Stomach (tissue), 9 donors: Measurements from ENCODE around the gene HLTF. TPM values are rescaled to one million over a fixed set of nuclear protein-coding genes. Genes with fewer than 3 reads are reported as not detected.
A peak's percentile ranks its signal among the peaks of the same experiment; 100 is the strongest.

Source experiments
- DNase-seq, 2 donors: peaks; one replicate each; pipeline versions ENCODE4 v3.0.0 to v3.0.0-alpha.2; 2013 to 2019
- H3K27ac ChIP-seq, 5 donors: fragments of 200-600 bp in 4 of 5; sonication (generic) in 4 of 5; one replicate each; pipeline ENCODE4 v1.5.1; 2013 to 2019; ENCODE audit warnings: mild to moderate bottlenecking in 1 of 5, moderate library complexity in 1 of 5
- H3K27me3 ChIP-seq, 3 donors: fragments of 200-600 bp; sonication (generic); one replicate each; pipeline ENCODE4 v1.5.1; 2017 to 2019; ENCODE audit warnings: mixed run types in 1 of 3
- H3K36me3 ChIP-seq, 4 donors: fragments of 200-600 bp; sonication (generic); 1 replicate in 3 of 4; 2 replicates in 1 of 4; pipeline ENCODE4 v1.5.1; 2016 to 2019
- H3K4me1 ChIP-seq, 4 donors: fragments of 200-600 bp; sonication (generic); one replicate each; pipeline ENCODE4 v1.5.1; 2016 to 2019
- H3K4me3 ChIP-seq, 4 donors: fragments of 200-600 bp; sonication (generic) in 3 of 4; one replicate each; pipeline ENCODE4 v1.5.1; 2016 to 2019; ENCODE audit warnings: mild to moderate bottlenecking in 1 of 4
- H3K9me3 ChIP-seq, 4 donors: fragments of 200-600 bp; sonication (generic); one replicate each; pipeline ENCODE4 v1.5.1; 2016 to 2019
- EP300 ChIP-seq: sonication (generic); formaldehyde crosslinking; IDR thresholded peaks from one replicate; pipeline ENCODE4 v1.6.1; 2017; ENCODE audit warnings: antibody characterized with exemption
- POLR2A ChIP-seq, 4 donors: fragments of 450-650 bp; IDR thresholded peaks; one replicate each; pipeline ENCODE4 v1.6.1; 2016; ENCODE audit warnings: antibody characterized with exemption in 4 of 4, control low read depth in 2 of 4, mild to moderate bottlenecking in 1 of 4, moderate library complexity in 1 of 4
- POLR2AphosphoS5 ChIP-seq, 3 donors: sonication (generic); formaldehyde crosslinking; IDR thresholded peaks; one replicate each; pipeline ENCODE4 v1.6.1; 2016; ENCODE audit warnings: antibody characterized with exemption in 3 of 3
- WGBS, 5 donors: extraction: QIAGEN DNeasy Blood & Tissue Kit in 3 of 5; methylation state at CpG; one replicate each; pipeline versions ENCODE4 v1.1.5 to v1.1.7; 2013 to 2018; 5-methylcytosine and 5-hydroxymethylcytosine counted together
- intact Hi-C: fragments of 100-400 bp; cut with DNase I; formaldehyde crosslinking; loops from one replicate; pipeline ENCODE4 v1.15.1; 2023; ENCODE audit warnings: low total_unique reads
- polyA plus RNA-seq, 3 donors: library from polyadenylated mRNA; stranded (reverse); fragments of 200-250 nt; gene quantifications; one replicate each; pipeline ENCODE4 v1.2.3, GENCODE V29; 2013
- total RNA-seq, 5 donors: library from RNA; depleted of rRNA; stranded (reverse); fragments of >200 nt; gene quantifications; one replicate each; pipeline versions ENCODE4 v1.1.0 to v1.2.3, GENCODE V29; 2014 to 2016
- TF ChIP-seq, protein P1 (sequence below), 7 experiments: fragments of 450-650 bp in 4 of 7; fragments of 200-600 bp in 3 of 7; sonication (generic) in 3 of 7; IDR thresholded peaks; one replicate each; pipeline ENCODE4 v1.5.1; 2016 to 2019; ENCODE audit warnings: antibody characterized with exemption in 7 of 7, control low read depth in 2 of 7, mild to moderate bottlenecking in 1 of 7
- donor health status: healthy with polysubstance abuse.
- donor health status: Bipolar disorder and iron deficiency.
- donor health status: healthy.

Gene HLTF
- total and polyA plus RNA-seq, 8 donors: 3.4 to 61.6 (median 11.7) TPM

DNA sequence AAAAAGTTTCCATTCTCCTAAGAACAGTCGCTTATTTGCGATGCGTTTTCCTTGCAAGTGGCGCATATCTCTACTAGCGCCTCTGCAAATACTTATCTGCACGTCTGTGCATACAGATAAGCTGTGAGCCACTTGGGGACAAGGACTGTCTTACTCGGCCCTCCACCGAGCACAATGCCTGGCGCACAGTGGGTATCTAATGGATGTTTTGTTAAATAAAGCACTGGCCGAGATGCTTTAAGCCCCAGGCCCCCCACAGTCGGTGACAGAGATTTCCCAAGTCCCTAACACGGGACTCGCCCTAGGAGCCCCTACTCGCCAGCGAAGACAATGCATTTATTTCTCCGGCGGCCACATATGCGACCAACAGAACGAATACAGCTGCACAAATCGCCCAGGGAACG lies 503 bp downstream of the HLTF start:
- peak overlapping the region; percentile 24 to 85 (median 75) for H3K27ac ChIP-seq
- peak in 1 of 2 donors; percentile 60 for DNase-seq
- 0 to 1% (median 0%) methylated on average over 17 to 21 of the region's 21 CpGs for WGBS, 5 donors
- TF ChIP-seq EP300 (no peak), POLR2AphosphoS5 (IDR thresholded peaks at IDR 0.05) (no peak), POLR2A (IDR thresholded peaks at IDR 0.05) (no peak)
- TF ChIP-seq, protein P1, sequence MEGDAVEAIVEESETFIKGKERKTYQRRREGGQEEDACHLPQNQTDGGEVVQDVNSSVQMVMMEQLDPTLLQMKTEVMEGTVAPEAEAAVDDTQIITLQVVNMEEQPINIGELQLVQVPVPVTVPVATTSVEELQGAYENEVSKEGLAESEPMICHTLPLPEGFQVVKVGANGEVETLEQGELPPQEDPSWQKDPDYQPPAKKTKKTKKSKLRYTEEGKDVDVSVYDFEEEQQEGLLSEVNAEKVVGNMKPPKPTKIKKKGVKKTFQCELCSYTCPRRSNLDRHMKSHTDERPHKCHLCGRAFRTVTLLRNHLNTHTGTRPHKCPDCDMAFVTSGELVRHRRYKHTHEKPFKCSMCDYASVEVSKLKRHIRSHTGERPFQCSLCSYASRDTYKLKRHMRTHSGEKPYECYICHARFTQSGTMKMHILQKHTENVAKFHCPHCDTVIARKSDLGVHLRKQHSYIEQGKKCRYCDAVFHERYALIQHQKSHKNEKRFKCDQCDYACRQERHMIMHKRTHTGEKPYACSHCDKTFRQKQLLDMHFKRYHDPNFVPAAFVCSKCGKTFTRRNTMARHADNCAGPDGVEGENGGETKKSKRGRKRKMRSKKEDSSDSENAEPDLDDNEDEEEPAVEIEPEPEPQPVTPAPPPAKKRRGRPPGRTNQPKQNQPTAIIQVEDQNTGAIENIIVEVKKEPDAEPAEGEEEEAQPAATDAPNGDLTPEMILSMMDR (IDR thresholded peaks at IDR 0.05): no peak
- no peaks in the 10 kb centered on the region for H3K27me3 ChIP-seq
- peak overlapping the region; percentile 72 to 91 (median 85) for H3K4me3 ChIP-seq
- intact Hi-C loops: no loop called here
- peaks cover 5 to 32% (median 23%) of the 10 kb centered on the region in 4 donors for H3K4me1 ChIP-seq
- H3K9me3 ChIP-seq: no peaks in the 10 kb centered on the region
- H3K36me3 ChIP-seq: peaks cover 0 to 9% (median 2%) of the 10 kb centered on the region in 4 donors

DNA sequence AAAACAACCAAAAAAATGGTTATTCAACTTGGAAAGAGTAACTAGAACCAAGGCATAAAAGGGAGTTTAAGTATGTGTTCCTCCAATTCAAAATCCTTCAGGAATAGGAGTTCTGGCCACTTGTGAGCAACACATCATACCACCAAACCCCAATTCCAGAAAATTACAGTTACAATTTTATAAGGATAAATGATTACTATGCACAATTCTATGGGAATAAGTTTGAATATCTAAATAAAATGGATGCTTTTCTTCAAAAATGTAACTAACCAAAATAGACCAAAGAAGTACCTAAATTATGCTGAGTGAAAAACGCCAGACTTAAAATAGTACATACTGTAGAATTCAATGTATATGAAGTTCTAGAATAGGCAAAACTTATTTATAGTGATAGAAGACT lies 4.6 kb downstream of the HLTF start:
- intact Hi-C loops: no loop called here
- TF ChIP-seq, protein P1 (IDR thresholded peaks at IDR 0.05): no peak
- TF ChIP-seq POLR2A (IDR thresholded peaks at IDR 0.05): no peak
- no peak for TF ChIP-seq POLR2AphosphoS5 (IDR thresholded peaks at IDR 0.05)
- TF ChIP-seq EP300: no peak
- WGBS, 5 donors: 86 to 98% (median 95%) methylated on average over 1 of the region's 1 CpG

DNA sequence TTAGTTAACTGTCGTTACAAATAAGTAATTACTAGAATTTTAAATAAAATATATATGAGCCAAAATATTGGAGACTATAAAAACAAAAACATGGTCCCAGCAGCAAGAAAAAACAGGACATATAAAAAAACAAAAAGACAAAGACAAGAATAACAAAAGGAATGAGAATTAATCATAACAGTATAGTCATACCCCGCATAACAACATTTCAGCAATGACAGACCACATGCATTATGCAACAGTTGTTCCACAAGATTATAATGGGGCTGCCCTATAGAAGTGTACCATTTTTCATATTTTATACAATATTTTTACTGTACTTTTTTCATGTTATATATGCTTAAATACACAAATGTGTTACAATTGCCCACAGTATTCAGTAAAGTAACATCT lies 5.6 kb downstream of the HLTF start:
- Histone ChIP-seq H3K4me3 (no peak overlapping the region), H3K4me1 (peaks cover 5 to 23% (median 15%) of the 10 kb centered on the region in 4 donors), H3K36me3 (peaks cover 0 to 9% (median 3%) of the 10 kb centered on the region in 4 donors), H3K27ac (no peak overlapping the region), H3K9me3 (no peaks in the 10 kb centered on the region), H3K27me3 (no peaks in the 10 kb centered on the region)
- DNase-seq: no peak
- intact Hi-C loops: no loop called here
- TF ChIP-seq EP300 (no peak), POLR2A (IDR thresholded peaks at IDR 0.05) (no peak), POLR2AphosphoS5 (IDR thresholded peaks at IDR 0.05) (no peak)
- TF ChIP-seq, protein P1 (IDR thresholded peaks at IDR 0.05): no peak
- WGBS, 5 donors: 67 to 100% (median 95%) methylated on average over 2 of the region's 2 CpGs

More for the DNA sequence above, 4.6 kb downstream of the HLTF start:
- no peak for DNase-seq
- Histone ChIP-seq H3K9me3 (no peaks in the 10 kb centered on the region), H3K36me3 (peaks cover 0 to 9% (median 2%) of the 10 kb centered on the region in 4 donors), H3K27ac (no peak overlapping the region), H3K4me3 (no peak overlapping the region), H3K27me3 (no peaks in the 10 kb centered on the region), H3K4me1 (peaks cover 5 to 28% (median 22%) of the 10 kb centered on the region in 4 donors)

DNA sequence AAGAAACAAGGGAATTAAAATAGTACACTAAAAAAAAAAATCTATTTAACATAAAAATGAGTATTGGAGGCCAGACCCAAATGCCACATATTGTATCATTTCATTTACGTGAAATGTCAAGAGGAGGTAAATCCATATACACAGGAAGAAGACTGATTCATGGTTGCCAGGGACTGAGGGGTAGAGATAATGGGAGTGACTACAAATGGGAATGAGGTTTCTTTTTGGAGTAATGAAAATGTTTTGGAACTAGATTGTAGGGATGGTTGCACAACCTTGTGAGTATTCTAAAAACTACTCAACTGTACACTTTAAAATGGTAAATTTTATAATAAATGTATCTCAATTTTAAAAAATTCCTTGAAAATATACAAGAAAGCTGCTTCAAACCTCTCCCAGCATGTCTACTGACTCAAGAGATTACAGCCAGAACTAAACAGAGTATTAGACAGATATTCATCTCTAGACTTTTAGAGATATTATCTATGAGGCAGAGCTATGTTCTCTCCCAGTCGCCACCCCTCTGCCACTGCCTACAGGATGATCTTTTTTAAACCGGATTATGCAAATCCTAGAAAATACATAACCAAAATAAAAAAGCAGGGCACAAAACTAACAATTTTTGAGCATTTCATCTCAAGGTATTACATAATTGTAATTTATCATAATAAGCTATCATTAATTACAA lies 6.2 kb downstream of the HLTF start:
- no peak for DNase-seq

More for the DNA sequence above, 6.2 kb downstream of the HLTF start:
- 93 to 97% (median 96%) methylated on average over 3 of the region's 3 CpGs for WGBS, 5 donors
- Histone ChIP-seq H3K27me3 (no peaks in the 10 kb centered on the region), H3K9me3 (no peaks in the 10 kb centered on the region), H3K4me3 (no peak overlapping the region), H3K36me3 (peaks cover 0 to 15% (median 8%) of the 10 kb centered on the region in 4 donors), H3K4me1 (peaks cover 2 to 18% (median 10%) of the 10 kb centered on the region in 4 donors), H3K27ac (no peak overlapping the region)
- intact Hi-C loops: no loop called here
- TF ChIP-seq EP300: no peak
- TF ChIP-seq POLR2AphosphoS5 (IDR thresholded peaks at IDR 0.05): no peak
- TF ChIP-seq, protein P1 (IDR thresholded peaks at IDR 0.05): no peak
- no peak for TF ChIP-seq POLR2A (IDR thresholded peaks at IDR 0.05)
